HG03135 (cell line): ENCODE data around the gene PITPNM1.

Source experiments
- ATAC-seq: cut with Tn5 transposase; IDR thresholded peaks from one replicate; pipeline ENCODE4 v1.9.1; 2021; ENCODE audit warnings: mild to moderate bottlenecking, moderate library complexity; ENCODE audit not compliant: unreplicated experiment

The PITPNM1 gene

DNA sequence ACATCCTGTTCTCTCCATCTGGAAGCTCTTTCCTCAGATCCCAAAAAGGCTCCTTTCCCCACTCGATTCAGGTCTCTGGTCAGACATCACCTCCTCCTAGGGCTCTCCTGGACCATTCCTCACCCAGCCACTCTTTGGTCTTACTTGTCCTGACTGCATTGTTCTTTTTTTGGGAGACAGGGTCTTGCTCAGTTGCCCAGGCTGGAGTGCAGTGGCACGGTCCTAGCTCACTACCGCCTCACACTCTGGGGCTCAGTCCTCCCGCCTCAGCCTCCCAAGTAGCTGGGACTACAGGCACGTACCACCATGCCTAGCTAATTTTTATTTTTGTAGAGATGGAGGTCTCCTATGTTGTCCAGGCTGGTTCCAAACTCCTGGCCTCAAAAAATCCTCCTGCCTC is 59.6 kb downstream of the PITPNM1 start:
- ATAC-seq: no peak

DNA sequence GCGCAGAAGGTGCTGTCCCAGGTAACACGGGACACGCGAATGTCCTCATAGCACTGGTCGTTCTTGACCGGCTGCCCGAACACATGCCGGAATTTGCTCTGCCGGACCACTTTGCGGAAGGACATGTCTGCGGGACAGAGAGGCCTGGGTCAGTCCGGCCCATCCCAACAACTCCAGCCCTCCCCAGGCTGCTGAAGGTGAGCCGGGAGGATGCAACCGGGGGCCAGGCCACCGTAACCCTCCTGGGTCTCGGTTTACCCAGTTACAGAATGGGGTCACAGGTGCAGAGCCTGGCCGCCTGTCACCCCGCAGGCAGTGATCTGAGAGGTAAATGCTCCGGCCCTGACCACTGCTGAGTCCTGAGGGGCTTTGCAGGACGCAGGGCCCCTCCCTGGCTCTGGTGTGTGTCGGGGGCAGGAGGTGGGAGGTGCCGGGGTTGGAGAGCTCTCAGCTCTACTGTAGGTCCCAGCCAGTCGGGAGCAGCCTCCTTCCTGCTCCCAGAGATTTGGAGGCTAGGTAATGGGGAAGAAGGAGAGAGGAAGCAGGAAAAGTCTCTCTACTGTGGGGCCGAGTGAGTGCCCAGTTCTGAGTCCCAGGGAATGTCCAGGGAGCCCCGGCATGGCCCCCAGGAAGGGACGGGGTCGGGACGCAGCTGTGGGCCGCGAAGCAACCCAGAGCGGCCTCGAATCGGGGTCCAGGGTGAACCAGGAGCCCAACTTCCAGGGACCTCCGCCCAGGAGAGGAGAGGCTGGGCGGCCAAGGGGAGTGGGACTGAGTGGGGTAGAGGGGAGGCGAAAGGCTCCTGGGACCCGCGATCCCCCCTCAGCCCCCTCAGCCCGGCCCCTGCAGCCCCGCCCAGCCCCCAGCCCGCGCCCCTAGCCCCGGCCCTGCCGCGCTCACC is 62.4 kb downstream of the PITPNM1 start:
- no peak for ATAC-seq
